Activated CD4-positive, alpha-beta memory T cell treated with anti-CD3 and anti-CD28 coated beads, Interleukin-2, amount 10 ng/mL, durations not matched to agents 7 days and 5 days (primary cell): ENCODE data around the gene NCAPG2. TPM values are rescaled to one million over a fixed set of nuclear protein-coding genes. Genes with fewer than 3 reads are reported as not detected.

Experiments
- CTCF ChIA-PET: fragments of 350-600 bp; sonication (Branson Sonifier 250); formaldehyde crosslinking; loops from one replicate; lab custom pipeline; 2021; ENCODE audit warnings: antibody characterized with exemption, inconsistent platforms; lab: Charles Lee
- POLR2A ChIA-PET: fragments of 350-600 bp; sonication (Branson Sonifier 250); formaldehyde crosslinking; loops from one replicate; lab custom pipeline; 2021; ENCODE audit warnings: antibody characterized with exemption; lab: Charles Lee
- DNase-seq: peaks from one replicate; pipeline ENCODE4 v3.0.0-alpha.2; 2020
- H3K27ac Mint-ChIP-seq: one replicate; pipeline ENCODE4 v1.8.0; 2021; ENCODE audit warnings: mild to moderate bottlenecking, mixed read lengths
- H3K27me3 Mint-ChIP-seq: one replicate; pipeline ENCODE4 v1.8.0; 2021; ENCODE audit warnings: mixed read lengths
- H3K36me3 Mint-ChIP-seq: one replicate; pipeline ENCODE4 v1.8.0; 2021; ENCODE audit warnings: low read depth, mixed read lengths
- H3K4me1 Mint-ChIP-seq: one replicate; pipeline ENCODE4 v1.8.0; 2021; ENCODE audit warnings: mixed read lengths
- H3K4me3 Mint-ChIP-seq: one replicate; pipeline ENCODE4 v1.8.0; 2021; ENCODE audit warnings: mild to moderate bottlenecking, mixed read lengths
- H3K9me3 Mint-ChIP-seq: one replicate; pipeline ENCODE4 v1.8.0; 2021; ENCODE audit warnings: mixed read lengths
- total RNA-seq, 2 experiments: library from RNA; stranded (reverse); gene quantifications; one replicate each; pipeline ENCODE4 v1.2.3, GENCODE V29; 2021

Gene NCAPG2
- total RNA-seq, 2 experiments from 2014 or later: 151 TPM

DNA sequence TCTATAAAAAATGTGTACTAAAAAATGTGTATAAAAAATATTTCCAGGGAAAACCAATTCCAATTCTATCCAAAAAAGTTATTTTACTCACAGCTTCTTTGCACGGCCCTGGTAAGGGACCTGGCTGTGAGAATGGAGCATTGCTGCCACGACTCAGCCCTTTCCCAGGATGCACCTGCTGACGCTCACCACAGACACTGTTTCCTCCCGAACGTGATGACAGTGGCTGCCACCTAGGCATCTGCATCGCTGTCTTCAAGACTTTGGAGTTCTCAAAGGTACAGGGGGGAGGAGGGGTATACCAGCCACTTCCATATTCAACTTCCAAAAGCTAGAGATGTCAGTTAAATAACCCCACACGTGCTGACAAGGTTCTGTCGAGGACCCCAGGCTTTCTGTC, 93.1 kb downstream of the NCAPG2 start:
- Mint-ChIP-seq H3K27me3 (no peaks in the 10 kb centered on the region), H3K9me3 (no peaks in the 10 kb centered on the region), H3K4me3 (no peak overlapping the region), H3K36me3 (peaks cover 38% of the 10 kb centered on the region), H3K27ac (no peak overlapping the region), H3K4me1 (peaks cover 8% of the 10 kb centered on the region)
- ChIA-PET CTCF (no interaction called here), POLR2A (no interaction called here)
- no peak for DNase-seq

DNA sequence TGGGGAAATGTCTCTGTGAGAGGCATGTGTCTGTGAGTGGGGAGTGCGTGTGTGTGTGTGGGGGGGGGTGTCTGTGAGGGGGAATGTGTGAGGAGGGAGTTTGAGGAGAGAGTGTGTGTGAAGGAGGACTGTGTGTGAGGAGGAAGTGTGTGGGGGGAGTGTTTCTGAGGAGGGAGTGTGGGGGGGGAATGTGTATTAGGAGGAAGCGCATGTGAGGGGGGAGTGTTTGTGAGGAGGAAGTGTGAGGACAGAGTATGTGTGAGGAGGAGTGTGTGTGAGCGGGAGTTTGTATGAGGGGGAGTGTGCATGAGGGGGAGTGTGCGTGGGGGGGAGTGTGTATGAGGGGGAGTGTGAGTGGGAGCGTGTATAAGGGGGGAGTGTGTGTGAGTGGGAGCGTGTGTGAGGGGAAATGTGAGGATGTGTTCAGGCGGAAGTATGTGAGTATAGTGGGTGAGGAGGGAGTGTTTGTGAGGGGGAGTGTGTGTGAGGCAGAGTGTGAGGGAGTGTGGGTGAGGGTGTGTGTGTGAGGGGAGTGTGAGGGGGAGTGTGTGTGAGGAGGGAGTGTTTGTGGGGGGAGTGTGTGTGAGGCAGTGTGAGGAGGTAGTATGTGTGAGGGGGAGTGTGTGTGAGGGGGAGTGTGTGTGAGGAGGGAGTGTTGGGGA, 95.2 kb downstream of the NCAPG2 start:
- Mint-ChIP-seq H3K27me3 (no peaks in the 10 kb centered on the region), H3K4me3 (no peak overlapping the region), H3K36me3 (peaks cover 38% of the 10 kb centered on the region), H3K4me1 (peaks cover 8% of the 10 kb centered on the region), H3K27ac (no peak overlapping the region), H3K9me3 (no peaks in the 10 kb centered on the region)
- ChIA-PET CTCF (no interaction called here), POLR2A (no interaction called here)
- no peak for DNase-seq

GRCh38 chr7:158607563-158607962, 97.0 kb downstream of the NCAPG2 start:
- Mint-ChIP-seq H3K27me3 (no peaks in the 10 kb centered on the region), H3K9me3 (no peaks in the 10 kb centered on the region), H3K27ac (no peak overlapping the region), H3K4me3 (no peak overlapping the region), H3K4me1 (peaks cover 5% of the 10 kb centered on the region), H3K36me3 (peaks cover 34% of the 10 kb centered on the region)
- DNase-seq: no peak
- ChIA-PET CTCF (no interaction called here), POLR2A (no interaction called here)

GRCh38 chr7:158606671-158607424, 97.8 kb downstream of the NCAPG2 start:
- Mint-ChIP-seq H3K36me3 (peaks cover 29% of the 10 kb centered on the region), H3K27me3 (no peaks in the 10 kb centered on the region), H3K4me1 (peaks cover 5% of the 10 kb centered on the region), H3K4me3 (no peak overlapping the region), H3K9me3 (no peaks in the 10 kb centered on the region), H3K27ac (no peak overlapping the region)
- no peak for DNase-seq
- CTCF ChIA-PET: no interaction called here
- POLR2A ChIA-PET: no interaction called here

DNA sequence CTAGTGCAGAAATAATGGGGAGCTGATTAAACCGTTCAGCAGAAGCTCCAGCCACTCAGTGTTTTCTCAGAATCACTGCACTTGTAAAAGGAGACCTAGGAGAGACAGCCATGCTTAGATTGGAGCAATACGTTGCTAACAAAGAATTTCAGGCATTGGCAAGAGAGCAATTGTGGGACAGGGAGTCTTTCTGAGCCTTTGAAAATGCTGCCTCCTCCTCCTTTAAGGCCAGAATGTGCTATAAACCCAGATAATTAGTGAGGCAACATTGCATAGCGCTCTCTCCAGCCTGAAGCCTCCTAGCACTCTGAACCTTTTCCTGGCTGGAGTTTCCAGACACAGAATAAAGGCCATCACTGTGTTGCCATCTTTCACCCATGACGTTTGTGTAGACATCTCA, 98.5 kb downstream of the NCAPG2 start:
- ChIA-PET POLR2A (interaction anchor here (0.5 kb wide), 1 partner anchor 98 kb away, joined by 3 read pairs; the partner anchor contains the start of gene NCAPG2), CTCF (no interaction called here)
- H3K27me3 Mint-ChIP-seq: no peaks in the 10 kb centered on the region
- DNase-seq: no peak
- H3K4me1 Mint-ChIP-seq: peaks cover 2% of the 10 kb centered on the region
- H3K27ac Mint-ChIP-seq: no peak overlapping the region
- no peaks in the 10 kb centered on the region for H3K9me3 Mint-ChIP-seq
- H3K36me3 Mint-ChIP-seq: peaks cover 29% of the 10 kb centered on the region
- no peak overlapping the region for H3K4me3 Mint-ChIP-seq

GRCh38 chr7:158603773-158604755, 100.5 kb downstream of the NCAPG2 start:
- no peaks in the 10 kb centered on the region for H3K9me3 Mint-ChIP-seq
- peaks cover 2% of the 10 kb centered on the region for H3K4me1 Mint-ChIP-seq
- H3K4me3 Mint-ChIP-seq: no peak overlapping the region
- POLR2A ChIA-PET: no interaction called here
- peaks cover 31% of the 10 kb centered on the region for H3K36me3 Mint-ChIP-seq
- H3K27ac Mint-ChIP-seq: no peak overlapping the region
- H3K27me3 Mint-ChIP-seq: no peaks in the 10 kb centered on the region
- CTCF ChIA-PET: no interaction called here
- DNase-seq: no peak

DNA sequence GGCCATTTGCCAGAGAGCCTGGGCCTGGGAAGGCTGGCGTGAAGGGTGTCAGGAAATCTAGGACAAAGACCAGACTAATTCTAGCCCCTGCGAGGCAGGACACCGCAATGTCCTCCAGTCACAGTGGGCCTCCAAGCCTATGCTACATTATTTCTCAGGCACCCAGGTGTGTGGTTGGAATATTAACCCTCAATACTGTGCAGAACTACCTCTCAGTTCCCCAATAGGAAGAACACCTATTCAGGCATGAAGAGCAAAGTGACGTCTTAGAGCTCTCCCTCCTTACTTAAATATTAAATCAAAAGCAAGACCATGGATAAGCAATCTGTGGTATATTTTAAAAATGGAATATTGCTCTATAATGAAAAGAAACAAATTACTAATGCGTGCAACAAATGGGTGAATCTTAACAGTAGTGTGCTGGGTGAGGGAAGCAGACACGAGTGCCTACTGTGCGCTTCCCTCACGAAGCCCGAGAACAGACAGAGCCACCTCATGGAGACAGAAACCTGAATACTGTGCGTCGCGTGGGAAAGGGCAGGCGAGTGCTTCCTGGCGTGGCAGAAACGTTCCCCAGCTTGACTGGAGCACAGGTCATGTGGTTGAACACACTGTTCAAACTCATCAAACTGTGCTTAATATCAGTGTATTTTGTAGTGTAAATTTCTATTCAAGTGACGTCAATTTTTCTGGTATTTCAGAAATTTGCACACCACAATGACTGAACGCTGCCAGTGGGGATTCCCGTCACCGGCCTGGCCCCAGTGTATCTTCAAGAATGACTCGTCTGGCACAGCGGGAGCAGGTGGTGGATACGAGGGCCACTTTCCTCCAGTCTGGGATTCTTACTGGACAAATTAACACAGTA, 101.5 kb downstream of the NCAPG2 start:
- H3K36me3 Mint-ChIP-seq: peaks cover 25% of the 10 kb centered on the region
- H3K4me3 Mint-ChIP-seq: no peak overlapping the region
- H3K4me1 Mint-ChIP-seq: peaks cover 2% of the 10 kb centered on the region
- H3K27ac Mint-ChIP-seq: no peak overlapping the region
- no peak for DNase-seq
- no peaks in the 10 kb centered on the region for H3K9me3 Mint-ChIP-seq
- H3K27me3 Mint-ChIP-seq: no peaks in the 10 kb centered on the region
- ChIA-PET POLR2A (no interaction called here), CTCF (no interaction called here)

DNA sequence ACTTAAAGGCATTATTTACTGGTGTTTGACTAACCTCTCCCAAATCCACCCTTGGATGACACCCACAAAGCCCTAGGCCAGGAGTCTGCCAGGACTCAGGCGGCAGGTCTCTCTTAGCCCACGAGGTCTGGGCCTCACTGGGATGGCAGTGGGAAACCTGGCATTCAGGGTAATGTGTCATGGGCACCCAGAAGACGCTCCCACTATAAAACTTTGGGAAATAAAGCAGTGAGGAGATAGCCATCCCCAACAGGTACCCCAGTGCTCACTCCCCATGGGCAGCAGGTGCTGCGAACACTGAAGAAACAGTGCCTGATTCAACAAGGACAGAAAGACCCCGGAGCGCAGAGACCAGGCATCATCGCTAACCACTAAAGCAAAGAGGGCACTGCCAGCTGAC, 102.6 kb downstream of the NCAPG2 start:
- H3K27me3 Mint-ChIP-seq: no peaks in the 10 kb centered on the region
- no peak overlapping the region for H3K4me3 Mint-ChIP-seq
- DNase-seq: no peak
- no peaks in the 10 kb centered on the region for H3K9me3 Mint-ChIP-seq
- POLR2A ChIA-PET: no interaction called here
- H3K36me3 Mint-ChIP-seq: peaks cover 15% of the 10 kb centered on the region
- CTCF ChIA-PET: no interaction called here
- H3K27ac Mint-ChIP-seq: no peak overlapping the region
- peaks cover 2% of the 10 kb centered on the region for H3K4me1 Mint-ChIP-seq

DNA sequence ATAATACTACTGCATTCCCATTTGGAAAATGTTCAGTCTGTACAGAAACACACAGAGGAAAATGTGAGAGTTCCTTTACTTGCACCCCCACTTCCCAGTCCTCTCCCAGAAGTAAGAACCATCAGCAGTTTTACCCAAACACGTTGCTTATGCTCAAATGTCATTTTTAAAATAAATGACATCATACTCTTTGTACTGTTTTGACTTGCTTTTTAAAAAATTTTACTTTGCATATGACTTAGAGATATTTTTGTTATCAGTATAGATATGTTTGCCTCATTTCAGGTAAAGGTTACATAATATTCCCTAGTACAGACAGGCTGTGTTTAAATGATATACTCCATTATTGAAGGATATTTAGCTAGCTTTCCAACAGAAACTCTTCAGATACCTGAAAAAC, 103.5 kb downstream of the NCAPG2 start:
- CTCF ChIA-PET: no interaction called here
- H3K4me1 Mint-ChIP-seq: peaks cover 2% of the 10 kb centered on the region
- DNase-seq: no peak
- no peak overlapping the region for H3K27ac Mint-ChIP-seq
- H3K4me3 Mint-ChIP-seq: no peak overlapping the region
- peaks cover 4% of the 10 kb centered on the region for H3K9me3 Mint-ChIP-seq
- no peaks in the 10 kb centered on the region for H3K27me3 Mint-ChIP-seq
- H3K36me3 Mint-ChIP-seq: peaks cover 16% of the 10 kb centered on the region
- POLR2A ChIA-PET: no interaction called here

- H3K27me3 Mint-ChIP-seq: no peaks in the 10 kb centered on the region
- POLR2A ChIA-PET: no interaction called here
- H3K36me3 Mint-ChIP-seq: peaks cover 15% of the 10 kb centered on the region
- DNase-seq: no peak
- H3K9me3 Mint-ChIP-seq: peaks cover 9% of the 10 kb centered on the region
- CTCF ChIA-PET: no interaction called here
- no peak overlapping the region for H3K4me3 Mint-ChIP-seq
- H3K4me1 Mint-ChIP-seq: no peaks in the 10 kb centered on the region
- H3K27ac Mint-ChIP-seq: no peak overlapping the region
Observed at GRCh38 chr7:158596745-158597144, 107.9 kb downstream of the NCAPG2 start.

DNA sequence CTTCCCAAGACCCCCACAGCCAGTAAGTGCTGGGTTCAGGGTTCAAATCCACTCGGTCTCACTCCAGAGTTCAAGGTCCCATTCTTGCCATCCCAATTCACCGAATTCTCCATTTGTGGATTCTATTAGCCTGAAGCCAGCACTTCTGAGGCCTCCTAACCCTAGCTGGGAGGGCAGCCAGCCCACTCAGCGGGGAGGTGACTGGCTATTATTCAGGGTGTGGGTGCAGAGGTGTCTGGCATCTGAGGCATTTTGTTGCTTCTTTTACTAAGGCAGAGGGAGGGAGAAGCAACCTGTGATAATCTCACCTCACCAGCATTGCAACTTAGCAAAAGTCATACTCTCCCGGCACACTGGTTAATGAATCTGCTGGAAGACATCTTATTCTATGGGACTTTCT, 108.3 kb downstream of the NCAPG2 start:
- CTCF ChIA-PET: no interaction called here
- POLR2A ChIA-PET: no interaction called here
- DNase-seq: no peak
- peak overlapping the region; percentile 12 for H3K27ac Mint-ChIP-seq
- no peaks in the 10 kb centered on the region for H3K4me1 Mint-ChIP-seq
- H3K27me3 Mint-ChIP-seq: no peaks in the 10 kb centered on the region
- H3K4me3 Mint-ChIP-seq: no peak overlapping the region
- H3K36me3 Mint-ChIP-seq: peaks cover 15% of the 10 kb centered on the region
- peaks cover 9% of the 10 kb centered on the region for H3K9me3 Mint-ChIP-seq

DNA sequence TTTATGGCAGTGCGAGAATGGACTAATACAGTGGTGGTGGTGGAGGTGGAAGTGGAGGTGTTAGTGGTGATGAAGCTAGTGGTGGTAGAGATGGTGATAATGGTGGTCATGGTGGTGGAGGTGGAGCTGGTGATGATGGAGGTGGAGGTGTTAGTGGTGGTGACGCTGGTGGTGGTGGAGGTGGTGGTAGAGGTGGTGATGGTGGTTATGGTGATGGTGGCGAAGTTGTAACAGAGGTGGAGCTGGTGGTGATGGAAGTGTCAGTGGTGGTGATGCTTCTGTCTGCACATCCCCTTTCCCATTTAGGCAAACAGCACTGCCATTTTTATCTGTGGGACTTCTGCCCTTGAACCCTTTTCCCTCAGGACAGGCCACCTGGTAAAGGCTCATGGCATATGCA, 109.5 kb downstream of the NCAPG2 start:
- POLR2A ChIA-PET: no interaction called here
- Mint-ChIP-seq H3K27me3 (no peaks in the 10 kb centered on the region), H3K36me3 (peaks cover 12% of the 10 kb centered on the region), H3K4me3 (no peak overlapping the region), H3K9me3 (peaks cover 9% of the 10 kb centered on the region), H3K27ac (no peak overlapping the region), H3K4me1 (no peaks in the 10 kb centered on the region)
- DNase-seq: no peak
- CTCF ChIA-PET: no interaction called here
